Keratinocyte (primary cell): ENCODE data around the gene PRDX5.

ENCODE experiments used
- CTCF ChIP-seq, 3 experiments: IDR thresholded peaks in 1 of 3; conservative IDR thresholded peaks in 1 of 3; optimal IDR thresholded peaks in 1 of 3; 2 replicates in 2 of 3; 3 replicates in 1 of 3; pipeline versions ENCODE3 to v1.5.1; 2011; ENCODE audit warnings: low read length in 3 of 3, mild to moderate bottlenecking in 3 of 3, moderate library complexity in 2 of 3, control low read depth in 1 of 3, inconsistent platforms in 1 of 3; ENCODE audit not compliant: insufficient read depth in 2 of 3; ENCODE audit errors: extremely low read depth in 1 of 3
- EZH2 ChIP-seq: IDR thresholded peaks from one replicate; pipeline ENCODE4 v1.6.1; 2012; ENCODE audit warnings: inconsistent platforms, mild to moderate bottlenecking, low read length, moderate library complexity

DNA sequence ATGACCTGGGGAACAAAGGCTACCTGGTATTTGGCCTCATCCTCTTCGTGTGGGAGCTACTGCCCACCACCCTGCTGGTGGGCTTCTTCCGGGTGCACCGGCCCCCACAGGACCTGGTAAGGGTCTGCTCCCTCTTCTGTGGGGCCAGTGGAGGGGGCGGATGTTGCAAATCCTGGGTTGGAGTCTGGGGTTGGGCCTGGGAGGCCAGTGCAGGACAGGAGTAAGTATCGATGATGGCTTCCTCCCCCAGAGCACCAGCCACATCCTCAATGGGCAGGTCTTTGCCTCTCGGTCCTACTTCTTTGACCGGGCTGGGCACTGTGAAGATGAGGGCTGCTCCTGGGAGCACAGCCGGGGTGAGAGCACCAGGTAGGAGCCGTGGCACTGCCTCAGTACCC, 29.6 kb upstream of the PRDX5 start:
- TF ChIP-seq EZH2 (no peak), CTCF (optimal IDR thresholded peaks at IDR 0.05 in 1 of 3, IDR thresholded peaks at IDR 0.05 in 1 of 3, conservative IDR thresholded peaks at IDR 0.05 in 1 of 3; ENCODE audit: extremely low read depth in 1 of 3, insufficient read depth in 2 of 3, low read length in 3 of 3) (no peak)
